Measurements from ENCODE around the gene RANBP3L. TPM values are rescaled to one million over a fixed set of nuclear protein-coding genes. Genes with fewer than 3 reads are reported as not detected.

RANBP3L gene
- total and polyA plus RNA-seq, 2 of the 4 experiments (the other 2 are of a cell fraction) = not detected

DNA sequence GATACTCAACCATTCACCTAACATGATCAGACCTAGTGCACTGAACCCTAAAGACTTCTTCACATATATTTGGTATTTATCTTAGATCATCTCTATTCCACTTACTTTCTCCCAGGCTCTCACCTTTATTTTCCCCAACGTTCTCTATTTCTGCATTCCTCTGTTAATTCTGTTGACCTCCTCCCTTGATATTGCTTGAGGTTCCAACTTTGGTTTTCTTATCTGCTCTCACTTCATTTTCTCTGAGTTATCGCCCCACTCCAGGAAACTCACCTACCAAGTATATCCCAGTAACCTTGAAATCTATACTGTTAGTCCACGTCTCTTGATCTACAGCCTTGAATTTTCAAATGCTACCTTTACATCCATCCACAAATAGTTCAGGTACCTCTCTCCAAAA, 69.2 kb downstream of the RANBP3L start:
- Histone ChIP-seq H3K27me3 (ENCODE audit: control insufficient read depth, insufficient read depth, low read length) (no peaks in the 10 kb centered on the region), H3K4me2 (ENCODE audit: low read depth, low read length) (no peak overlapping the region), H2BK20ac (ENCODE audit: low read depth, low read length) (no peak overlapping the region), H3K9me3 (ENCODE audit: control insufficient read depth, insufficient read depth, low read length) (no peaks in the 10 kb centered on the region), H3K14ac (replicated peaks; ENCODE audit: low read depth, low read length) (no peak overlapping the region), H2AFZ (replicated peaks; ENCODE audit: low read length, poor library complexity) (no peak overlapping the region), H3K79me1 (ENCODE audit: low read depth in 1 of 2, low read length in 2 of 2) (peaks cover 6 to 31% of the 10 kb centered on the region in 2 experiments; a peak in 3 of 4 replicates), H4K5ac (ENCODE audit: low read depth, low read length) (no peak overlapping the region), H3K4me3 (ENCODE audit: insufficient read depth, low read depth, low read length) (no peak overlapping the region), H4K20me1 (ENCODE audit: insufficient read depth, low read length) (no peaks in the 10 kb centered on the region; the same call in 1 of the 2 replicates), H3K4me1 (ENCODE audit: control insufficient read depth, insufficient read depth, low read length) (peaks cover 5% of the 10 kb centered on the region), H3K36me3 (ENCODE audit: control insufficient read depth, insufficient read depth, low read length) (no peaks in the 10 kb centered on the region), H3K27ac (ENCODE audit: insufficient read depth, low read length) (no peak overlapping the region), H2AK5ac (ENCODE audit: low read depth, low read length) (no peak overlapping the region), H2BK5ac (ENCODE audit: low read depth, low read length, poor library complexity, severe bottlenecking) (no peak overlapping the region), H2BK120ac (ENCODE audit: low read depth, low read length) (no peak overlapping the region), H3K23ac (ENCODE audit: low read depth, low read length) (no peak overlapping the region), H2BK15ac (ENCODE audit: low read depth, low read length) (no peak overlapping the region), H4K91ac (ENCODE audit: insufficient read depth, low read depth, low read length) (no peak overlapping the region), H2AK9ac (replicated peaks; ENCODE audit: low read depth, low read length, poor library complexity) (no peak overlapping the region), H3K4ac (ENCODE audit: low read depth, low read length) (no peak overlapping the region), H3K9me1 (ENCODE audit: insufficient read depth, low read length) (no peaks in the 10 kb centered on the region), H3K9ac (ENCODE audit: low read depth, low read length) (no peak overlapping the region), H3K18ac (ENCODE audit: low read depth, low read length) (no peak overlapping the region), H4K8ac (ENCODE audit: low read depth in 2 of 2, low read length in 2 of 2) (no peak overlapping the region), H3K56ac (ENCODE audit: extremely low read depth, insufficient read depth, low read length) (no peak overlapping the region)
- intact Hi-C loops (cut with micrococcal nuclease) = no loop called here
- no TSS peak for BruUV-seq (replicated peaks)
- DNase-seq (no peak), ATAC-seq (ENCODE audit: low read depth) (no peak)
- CTCF ChIA-PET = no interaction called here
- in situ Hi-C loops (cut with MboI; ENCODE audit: low sequenced_read_pairs) = no loop called here
- 100% methylated on average over 2 of the region's 3 CpGs; no CpG with 5 or more reads in 1 of the 2 experiments for WGBS, 2 experiments (ENCODE audit: extremely low coverage in 2 of 2, insufficient read length in 1 of 2)
- TF ChIP-seq CHD1 (IDR thresholded peaks at IDR 0.05; ENCODE audit: low read depth, low read length) = no peak
- no peak for TF ChIP-seq CEBPB (IDR thresholded peaks at IDR 0.05; ENCODE audit: low read depth, low read length)
- TF ChIP-seq, protein P1, sequence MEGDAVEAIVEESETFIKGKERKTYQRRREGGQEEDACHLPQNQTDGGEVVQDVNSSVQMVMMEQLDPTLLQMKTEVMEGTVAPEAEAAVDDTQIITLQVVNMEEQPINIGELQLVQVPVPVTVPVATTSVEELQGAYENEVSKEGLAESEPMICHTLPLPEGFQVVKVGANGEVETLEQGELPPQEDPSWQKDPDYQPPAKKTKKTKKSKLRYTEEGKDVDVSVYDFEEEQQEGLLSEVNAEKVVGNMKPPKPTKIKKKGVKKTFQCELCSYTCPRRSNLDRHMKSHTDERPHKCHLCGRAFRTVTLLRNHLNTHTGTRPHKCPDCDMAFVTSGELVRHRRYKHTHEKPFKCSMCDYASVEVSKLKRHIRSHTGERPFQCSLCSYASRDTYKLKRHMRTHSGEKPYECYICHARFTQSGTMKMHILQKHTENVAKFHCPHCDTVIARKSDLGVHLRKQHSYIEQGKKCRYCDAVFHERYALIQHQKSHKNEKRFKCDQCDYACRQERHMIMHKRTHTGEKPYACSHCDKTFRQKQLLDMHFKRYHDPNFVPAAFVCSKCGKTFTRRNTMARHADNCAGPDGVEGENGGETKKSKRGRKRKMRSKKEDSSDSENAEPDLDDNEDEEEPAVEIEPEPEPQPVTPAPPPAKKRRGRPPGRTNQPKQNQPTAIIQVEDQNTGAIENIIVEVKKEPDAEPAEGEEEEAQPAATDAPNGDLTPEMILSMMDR (conservative IDR thresholded peaks at IDR 0.05; ENCODE audit: low read depth, low read length) = no peak
- TF ChIP-seq, protein P2, sequence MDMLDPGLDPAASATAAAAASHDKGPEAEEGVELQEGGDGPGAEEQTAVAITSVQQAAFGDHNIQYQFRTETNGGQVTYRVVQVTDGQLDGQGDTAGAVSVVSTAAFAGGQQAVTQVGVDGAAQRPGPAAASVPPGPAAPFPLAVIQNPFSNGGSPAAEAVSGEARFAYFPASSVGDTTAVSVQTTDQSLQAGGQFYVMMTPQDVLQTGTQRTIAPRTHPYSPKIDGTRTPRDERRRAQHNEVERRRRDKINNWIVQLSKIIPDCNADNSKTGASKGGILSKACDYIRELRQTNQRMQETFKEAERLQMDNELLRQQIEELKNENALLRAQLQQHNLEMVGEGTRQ (IDR thresholded peaks at IDR 0.05; ENCODE audit: low read depth, low read length) = no peak
- no peak for TF ChIP-seq BHLHE40 (IDR thresholded peaks at IDR 0.05; ENCODE audit: low read depth, low read length)
- TF ChIP-seq RAD21 (IDR thresholded peaks at IDR 0.05; ENCODE audit: low read length) = no peak
- TF ChIP-seq, protein P3, sequence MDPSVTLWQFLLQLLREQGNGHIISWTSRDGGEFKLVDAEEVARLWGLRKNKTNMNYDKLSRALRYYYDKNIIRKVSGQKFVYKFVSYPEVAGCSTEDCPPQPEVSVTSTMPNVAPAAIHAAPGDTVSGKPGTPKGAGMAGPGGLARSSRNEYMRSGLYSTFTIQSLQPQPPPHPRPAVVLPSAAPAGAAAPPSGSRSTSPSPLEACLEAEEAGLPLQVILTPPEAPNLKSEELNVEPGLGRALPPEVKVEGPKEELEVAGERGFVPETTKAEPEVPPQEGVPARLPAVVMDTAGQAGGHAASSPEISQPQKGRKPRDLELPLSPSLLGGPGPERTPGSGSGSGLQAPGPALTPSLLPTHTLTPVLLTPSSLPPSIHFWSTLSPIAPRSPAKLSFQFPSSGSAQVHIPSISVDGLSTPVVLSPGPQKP (IDR thresholded peaks at IDR 0.05; ENCODE audit: borderline replicate concordance, low read depth, low read length) = no peak
- TF ChIP-seq FOS (IDR thresholded peaks at IDR 0.05; ENCODE audit: low read depth, low read length) = no peak
- TF ChIP-seq POLR2A (IDR thresholded peaks at IDR 0.05; ENCODE audit: low read depth, low read length) = no peak
- no peak for TF ChIP-seq MAFK (IDR thresholded peaks at IDR 0.05; ENCODE audit: low read depth, low read length)
- TF ChIP-seq MXI1 (IDR thresholded peaks at IDR 0.05; ENCODE audit: borderline replicate concordance, low read depth, low read length) = no peak
- TF ChIP-seq SMC3 (IDR thresholded peaks at IDR 0.05; ENCODE audit: low read depth, low read length) = no peak
- TF ChIP-seq NFE2L2 (IDR thresholded peaks at IDR 0.05; ENCODE audit: low read depth, low read length) = no peak
- TF ChIP-seq MAZ (IDR thresholded peaks at IDR 0.05; ENCODE audit: borderline replicate concordance, low read depth, low read length) = no peak
- TF ChIP-seq RCOR1 (IDR thresholded peaks at IDR 0.05; ENCODE audit: insufficient replicate concordance, low read length) = no peak
- TF ChIP-seq RFX5 (IDR thresholded peaks at IDR 0.05; ENCODE audit: low read depth, low read length) = no peak
- POLR2A ChIA-PET (ENCODE audit: unreplicated experiment) = no interaction called here
- dilution Hi-C loops (cut with HindIII; ENCODE audit: low sequenced_read_pairs, unreplicated experiment) = no loop called here

Measured in IMR-90 (cell line).